ENCODE measurements around the gene EBPL.
A peak's percentile ranks its signal among the peaks of the same experiment; 100 is the strongest.
"Not testable (repeated sequence)": the region's sequence is repeated elsewhere in the genome, so short reads cannot be mapped to it uniquely, and the experiment has no call there.

EBPL gene

GRCh38 chr13:49690995-49691784, at the start of gene EBPL:
Gene EBPL (minus strand): TSS chr13:49691486. CDS start chr13:49691424, 62 bp downstream.
- TF ChIP-seq POLR2A (IDR thresholded peaks at IDR 0.05; ENCODE audit: low read length) (peak; percentile 63), GATA1 (IDR thresholded peaks at IDR 0.05; ENCODE audit: low read depth, low read length) (no peak)
- peak; percentile 86 to 90 for DNase-seq

GRCh38 chr13:49740870-49741269, 49.6 kb upstream of the EBPL start:
- TF ChIP-seq GATA1 (IDR thresholded peaks at IDR 0.05; ENCODE audit: low read depth, low read length): no peak
- no peak for TF ChIP-seq POLR2A (IDR thresholded peaks at IDR 0.05; ENCODE audit: low read length)
- DNase-seq: no peak

- no peak for TF ChIP-seq GATA1 (IDR thresholded peaks at IDR 0.05; ENCODE audit: low read depth, low read length)
- no peak for TF ChIP-seq POLR2A (IDR thresholded peaks at IDR 0.05; ENCODE audit: low read length)
Measured at GRCh38 chr13:49739498-49740187, 48.4 kb upstream of the EBPL start.

GRCh38 chr13:49733181-49733951, 42.1 kb upstream of the EBPL start:
- no peak for DNase-seq

More at GRCh38 chr13:49739498-49740187, 48.4 kb upstream of the EBPL start:
- no peak for DNase-seq

GRCh38 chr13:49731766-49732165, 40.5 kb upstream of the EBPL start:
- no peak for TF ChIP-seq POLR2A (IDR thresholded peaks at IDR 0.05; ENCODE audit: low read length)
- TF ChIP-seq GATA1 (IDR thresholded peaks at IDR 0.05; ENCODE audit: low read depth, low read length): no peak
- DNase-seq: no peak

More at GRCh38 chr13:49733181-49733951, 42.1 kb upstream of the EBPL start:
- no peak for TF ChIP-seq POLR2A (IDR thresholded peaks at IDR 0.05; ENCODE audit: low read length)
- TF ChIP-seq GATA1 (IDR thresholded peaks at IDR 0.05; ENCODE audit: low read depth, low read length): no peak

- no peak for DNase-seq
- no peak for TF ChIP-seq GATA1 (IDR thresholded peaks at IDR 0.05; ENCODE audit: low read depth, low read length)
Measured at GRCh38 chr13:49716615-49717014, 25.3 kb upstream of the EBPL start.

- no peak for TF ChIP-seq POLR2A (IDR thresholded peaks at IDR 0.05; ENCODE audit: low read length)
- TF ChIP-seq GATA1 (IDR thresholded peaks at IDR 0.05; ENCODE audit: low read depth, low read length): no peak
- no peak for DNase-seq
Measured at GRCh38 chr13:49714757-49715156, 23.5 kb upstream of the EBPL start.

GRCh38 chr13:49711218-49711863, 20.1 kb upstream of the EBPL start:
- no peak for DNase-seq
- TF ChIP-seq POLR2A (IDR thresholded peaks at IDR 0.05; ENCODE audit: low read length) (no peak), GATA1 (IDR thresholded peaks at IDR 0.05; ENCODE audit: low read depth, low read length) (no peak)

GRCh38 chr13:49704264-49704663, 13.0 kb upstream of the EBPL start:
- DNase-seq: not testable (repeated sequence)

- no peak for DNase-seq
- TF ChIP-seq POLR2A (IDR thresholded peaks at IDR 0.05; ENCODE audit: low read length): no peak
- no peak for TF ChIP-seq GATA1 (IDR thresholded peaks at IDR 0.05; ENCODE audit: low read depth, low read length)
Measured at GRCh38 chr13:49701491-49701890, 10.2 kb upstream of the EBPL start.

- TF ChIP-seq GATA1 (IDR thresholded peaks at IDR 0.05; ENCODE audit: low read depth, low read length) (no peak), POLR2A (IDR thresholded peaks at IDR 0.05; ENCODE audit: low read length) (no peak)
- no peak for DNase-seq
Measured at GRCh38 chr13:49697468-49697867, 6.2 kb upstream of the EBPL start.

- DNase-seq: no peak
- no peak for TF ChIP-seq GATA1 (IDR thresholded peaks at IDR 0.05; ENCODE audit: low read depth, low read length)
Measured at GRCh38 chr13:49694446-49694845, 3.2 kb upstream of the EBPL start.

GRCh38 chr13:49693877-49694276, 2.6 kb upstream of the EBPL start:
- DNase-seq: no peak

More at GRCh38 chr13:49693877-49694276, 2.6 kb upstream of the EBPL start:
- TF ChIP-seq POLR2A (IDR thresholded peaks at IDR 0.05; ENCODE audit: low read length) (no peak), GATA1 (IDR thresholded peaks at IDR 0.05; ENCODE audit: low read depth, low read length) (no peak)
